WTC11 (cell line): ENCODE results near the gene SUGP2.

Source experiments
- JUN ChIP-seq: sonication (generic); formaldehyde crosslinking; IDR thresholded peaks from 2 replicates; pipeline ENCODE4 v1.8.0; 2023; ENCODE audit warnings: mild to moderate bottlenecking, missing genetic modification reagents
- OVOL2 ChIP-seq: fragments of 250-450 bp; sonication (Bioruptor Pico); IDR thresholded peaks from 2 replicates; pipeline ENCODE4 v1.9.0; 2021; ENCODE audit warnings: mild to moderate bottlenecking, borderline replicate concordance
- SP1 ChIP-seq: sonication (generic); formaldehyde crosslinking; conservative IDR thresholded peaks from 2 replicates; pipeline ENCODE4 v1.8.1; 2022; ENCODE audit warnings: missing genetic modification reagents
- ZNF219 ChIP-seq: sonication (generic); formaldehyde crosslinking; IDR thresholded peaks from 2 replicates; pipeline ENCODE4 v1.8.0; 2023; ENCODE audit warnings: missing genetic modification reagents, mild to moderate bottlenecking, borderline replicate concordance
- ZNF263 ChIP-seq: sonication (generic); formaldehyde crosslinking; IDR thresholded peaks from 2 replicates; pipeline ENCODE4 v1.8.1; 2022; ENCODE audit warnings: low read depth, mild to moderate bottlenecking, moderate library complexity, missing genetic modification reagents
- ZNF423 ChIP-seq: fragments of 250-450 bp; sonication (Bioruptor Pico); IDR thresholded peaks from 2 replicates; pipeline ENCODE4 v2.1.2; 2022; ENCODE audit warnings: mild to moderate bottlenecking, moderate library complexity
- TF ChIP-seq, protein P1 (sequence below): sonication (generic); formaldehyde crosslinking; IDR thresholded peaks from 2 replicates; pipeline ENCODE4 v1.8.1; 2023; ENCODE audit warnings: mild to moderate bottlenecking, missing genetic modification reagents, moderate library complexity
- TF ChIP-seq, protein P2 (sequence below): fragments of 200-600 bp; IDR thresholded peaks from 2 replicates; pipeline ENCODE4 v1.8.0; 2022; ENCODE audit warnings: antibody characterized with exemption
- TF ChIP-seq, protein P3 (sequence below): sonication (generic); formaldehyde crosslinking; IDR thresholded peaks from 2 replicates; pipeline ENCODE4 v1.8.1; 2023; ENCODE audit warnings: mild to moderate bottlenecking, missing genetic modification reagents

DNA sequence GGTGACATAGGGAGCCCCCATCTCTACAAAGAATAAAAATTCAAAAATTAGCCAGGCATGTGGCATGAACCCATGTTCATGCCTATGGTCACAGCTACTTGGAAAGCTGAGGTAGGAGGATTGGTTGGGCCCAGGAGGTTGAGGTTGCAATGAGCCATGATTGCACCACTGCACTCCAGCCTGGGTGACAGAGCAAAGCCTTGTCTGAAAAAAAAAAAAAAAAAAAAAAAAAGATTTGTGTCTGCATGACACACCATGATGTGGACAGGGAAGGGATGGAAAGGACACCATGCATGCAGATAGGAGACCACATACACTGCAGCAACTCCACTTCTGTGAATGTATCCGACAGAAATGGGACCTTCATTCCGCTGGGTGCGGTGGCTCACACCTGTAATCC is 58.3 kb downstream of the SUGP2 start:
- TF ChIP-seq SP1 (CRISPR knock-in tag) (no peak), JUN (CRISPR knock-in tag) (no peak), ZNF219 (CRISPR knock-in tag) (no peak), ZNF423 (CRISPR knock-in tag) (no peak), OVOL2 (CRISPR knock-in tag) (no peak), ZNF263 (CRISPR knock-in tag) (no peak)
- TF ChIP-seq, protein P1, sequence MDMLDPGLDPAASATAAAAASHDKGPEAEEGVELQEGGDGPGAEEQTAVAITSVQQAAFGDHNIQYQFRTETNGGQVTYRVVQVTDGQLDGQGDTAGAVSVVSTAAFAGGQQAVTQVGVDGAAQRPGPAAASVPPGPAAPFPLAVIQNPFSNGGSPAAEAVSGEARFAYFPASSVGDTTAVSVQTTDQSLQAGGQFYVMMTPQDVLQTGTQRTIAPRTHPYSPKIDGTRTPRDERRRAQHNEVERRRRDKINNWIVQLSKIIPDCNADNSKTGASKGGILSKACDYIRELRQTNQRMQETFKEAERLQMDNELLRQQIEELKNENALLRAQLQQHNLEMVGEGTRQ (CRISPR knock-in tag): no peak
- TF ChIP-seq, protein P2, sequence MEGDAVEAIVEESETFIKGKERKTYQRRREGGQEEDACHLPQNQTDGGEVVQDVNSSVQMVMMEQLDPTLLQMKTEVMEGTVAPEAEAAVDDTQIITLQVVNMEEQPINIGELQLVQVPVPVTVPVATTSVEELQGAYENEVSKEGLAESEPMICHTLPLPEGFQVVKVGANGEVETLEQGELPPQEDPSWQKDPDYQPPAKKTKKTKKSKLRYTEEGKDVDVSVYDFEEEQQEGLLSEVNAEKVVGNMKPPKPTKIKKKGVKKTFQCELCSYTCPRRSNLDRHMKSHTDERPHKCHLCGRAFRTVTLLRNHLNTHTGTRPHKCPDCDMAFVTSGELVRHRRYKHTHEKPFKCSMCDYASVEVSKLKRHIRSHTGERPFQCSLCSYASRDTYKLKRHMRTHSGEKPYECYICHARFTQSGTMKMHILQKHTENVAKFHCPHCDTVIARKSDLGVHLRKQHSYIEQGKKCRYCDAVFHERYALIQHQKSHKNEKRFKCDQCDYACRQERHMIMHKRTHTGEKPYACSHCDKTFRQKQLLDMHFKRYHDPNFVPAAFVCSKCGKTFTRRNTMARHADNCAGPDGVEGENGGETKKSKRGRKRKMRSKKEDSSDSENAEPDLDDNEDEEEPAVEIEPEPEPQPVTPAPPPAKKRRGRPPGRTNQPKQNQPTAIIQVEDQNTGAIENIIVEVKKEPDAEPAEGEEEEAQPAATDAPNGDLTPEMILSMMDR: no peak
- TF ChIP-seq, protein P3, sequence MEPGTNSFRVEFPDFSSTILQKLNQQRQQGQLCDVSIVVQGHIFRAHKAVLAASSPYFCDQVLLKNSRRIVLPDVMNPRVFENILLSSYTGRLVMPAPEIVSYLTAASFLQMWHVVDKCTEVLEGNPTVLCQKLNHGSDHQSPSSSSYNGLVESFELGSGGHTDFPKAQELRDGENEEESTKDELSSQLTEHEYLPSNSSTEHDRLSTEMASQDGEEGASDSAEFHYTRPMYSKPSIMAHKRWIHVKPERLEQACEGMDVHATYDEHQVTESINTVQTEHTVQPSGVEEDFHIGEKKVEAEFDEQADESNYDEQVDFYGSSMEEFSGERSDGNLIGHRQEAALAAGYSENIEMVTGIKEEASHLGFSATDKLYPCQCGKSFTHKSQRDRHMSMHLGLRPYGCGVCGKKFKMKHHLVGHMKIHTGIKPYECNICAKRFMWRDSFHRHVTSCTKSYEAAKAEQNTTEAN (CRISPR knock-in tag): no peak
